ENCODE data around the gene IFNL2. TPM values are rescaled to one million over a fixed set of nuclear protein-coding genes. Genes with fewer than 3 reads are reported as not detected.
A peak's percentile ranks its signal among the peaks of the same experiment; 100 is the strongest.
"Not testable (repeated sequence)": the region's sequence is repeated elsewhere in the genome, so short reads cannot be mapped to it uniquely, and the experiment has no call there.

IFNL2 gene
- total RNA-seq, 4 donors from 2014 or later = not detected

DNA sequence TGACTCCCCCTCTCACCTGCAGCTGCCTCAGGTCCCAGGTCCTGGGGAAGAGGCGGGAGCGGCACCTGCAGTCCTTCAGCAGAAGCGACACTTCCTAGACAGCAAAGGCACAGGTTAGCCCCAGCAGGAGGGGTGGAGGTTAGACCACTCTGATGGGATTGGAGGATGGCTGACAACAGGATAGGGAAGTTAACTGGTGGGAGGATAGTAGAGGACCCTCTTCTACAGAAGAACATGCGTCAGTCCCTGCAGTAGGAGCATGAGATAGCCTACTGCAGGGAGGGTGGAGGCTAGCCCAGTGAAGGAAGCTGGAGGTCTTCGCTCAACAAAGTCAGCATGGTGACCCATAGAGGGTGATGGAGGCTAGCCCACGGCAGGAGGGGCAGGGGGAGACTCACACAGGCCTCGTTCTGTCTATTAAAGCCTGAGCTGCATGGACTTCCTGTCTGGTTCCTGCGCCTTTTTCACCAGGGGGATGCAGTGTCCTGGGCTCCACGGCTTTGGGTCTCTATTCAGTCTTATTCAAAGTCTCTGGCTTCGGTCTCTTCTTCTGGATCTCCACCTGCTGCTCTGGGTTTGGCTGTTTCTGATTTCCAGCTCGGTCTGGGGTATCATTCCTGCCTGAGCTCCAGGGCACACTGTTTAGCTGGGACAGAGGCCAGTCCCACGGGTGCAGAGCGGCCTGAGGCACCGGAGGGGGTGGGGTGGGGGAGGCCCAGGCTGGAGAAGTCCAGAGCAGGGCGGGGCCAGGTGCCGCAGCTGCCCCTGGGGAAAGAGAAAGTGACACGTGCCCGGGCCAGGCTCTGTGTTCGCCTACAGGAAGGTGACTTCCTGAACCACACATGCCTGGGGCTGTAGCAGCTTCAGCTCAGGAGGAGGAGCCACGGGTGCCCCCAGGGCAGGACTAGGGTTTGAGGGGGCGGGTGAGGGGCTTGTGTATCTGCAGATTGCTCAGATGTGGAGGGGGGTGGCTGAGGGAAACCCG is 30.7 kb upstream of the IFNL2 start:
- TF ChIP-seq, protein P1, sequence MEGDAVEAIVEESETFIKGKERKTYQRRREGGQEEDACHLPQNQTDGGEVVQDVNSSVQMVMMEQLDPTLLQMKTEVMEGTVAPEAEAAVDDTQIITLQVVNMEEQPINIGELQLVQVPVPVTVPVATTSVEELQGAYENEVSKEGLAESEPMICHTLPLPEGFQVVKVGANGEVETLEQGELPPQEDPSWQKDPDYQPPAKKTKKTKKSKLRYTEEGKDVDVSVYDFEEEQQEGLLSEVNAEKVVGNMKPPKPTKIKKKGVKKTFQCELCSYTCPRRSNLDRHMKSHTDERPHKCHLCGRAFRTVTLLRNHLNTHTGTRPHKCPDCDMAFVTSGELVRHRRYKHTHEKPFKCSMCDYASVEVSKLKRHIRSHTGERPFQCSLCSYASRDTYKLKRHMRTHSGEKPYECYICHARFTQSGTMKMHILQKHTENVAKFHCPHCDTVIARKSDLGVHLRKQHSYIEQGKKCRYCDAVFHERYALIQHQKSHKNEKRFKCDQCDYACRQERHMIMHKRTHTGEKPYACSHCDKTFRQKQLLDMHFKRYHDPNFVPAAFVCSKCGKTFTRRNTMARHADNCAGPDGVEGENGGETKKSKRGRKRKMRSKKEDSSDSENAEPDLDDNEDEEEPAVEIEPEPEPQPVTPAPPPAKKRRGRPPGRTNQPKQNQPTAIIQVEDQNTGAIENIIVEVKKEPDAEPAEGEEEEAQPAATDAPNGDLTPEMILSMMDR (IDR thresholded peaks at IDR 0.05) = no peak
- no peak for TF ChIP-seq POLR2A (IDR thresholded peaks at IDR 0.05)
- intact Hi-C loops (cut with DNase I; ENCODE audit: low total_unique reads) = no loop called here
- 37 to 39% methylated on average over 22 of the region's 22 CpGs for WGBS, 2 donors
- H3K4me3 ChIP-seq (ENCODE audit: low read depth, poor library complexity, severe bottlenecking) = no peak overlapping the region
- DNase-seq (ENCODE audit: low spot score in 2 of 2) = peak in 1 of 2 donors; percentile 85

DNA sequence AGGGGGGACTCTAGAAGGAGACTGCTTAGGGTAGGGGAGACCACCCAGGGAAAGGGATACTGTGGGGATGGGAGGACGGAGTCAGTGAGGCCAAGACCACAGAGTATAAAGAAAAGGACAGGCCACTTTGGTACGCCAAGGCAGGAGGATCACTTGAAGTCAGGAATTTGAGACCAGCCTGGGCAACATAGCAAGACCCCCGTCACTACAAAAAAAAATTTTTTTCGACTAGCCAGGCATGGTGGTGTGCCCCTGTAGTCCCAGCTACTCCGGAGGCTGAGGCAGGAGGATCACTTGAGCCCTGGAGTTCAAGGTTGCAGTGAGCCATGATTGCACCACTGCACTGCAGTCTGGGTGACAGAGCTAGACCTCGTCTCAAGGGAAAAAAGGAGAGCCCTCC is 30.0 kb upstream of the IFNL2 start:
- TF ChIP-seq, protein P1 (IDR thresholded peaks at IDR 0.05) = no peak
- TF ChIP-seq POLR2A (IDR thresholded peaks at IDR 0.05) = no peak
- no peak for DNase-seq (ENCODE audit: low spot score in 2 of 2)
- 78 to 82% methylated on average over 6 of the region's 6 CpGs for WGBS, 2 donors
- H3K4me3 ChIP-seq (ENCODE audit: low read depth, poor library complexity, severe bottlenecking) = no peak overlapping the region
- intact Hi-C loops (cut with DNase I; ENCODE audit: low total_unique reads) = no loop called here

GRCh38 chr19:39238944-39239343 is 29.3 kb upstream of the IFNL2 start:
- no peak overlapping the region for H3K4me3 ChIP-seq (ENCODE audit: low read depth, poor library complexity, severe bottlenecking)
- WGBS, 2 donors = 84 to 85% methylated on average over 6 of the region's 6 CpGs
- intact Hi-C loops (cut with DNase I; ENCODE audit: low total_unique reads) = no loop called here
- TF ChIP-seq, protein P1 (IDR thresholded peaks at IDR 0.05) = no peak
- no peak for TF ChIP-seq POLR2A (IDR thresholded peaks at IDR 0.05)
- DNase-seq (ENCODE audit: low spot score in 2 of 2) = no peak

GRCh38 chr19:39240421-39240820 is 27.8 kb upstream of the IFNL2 start:
- no peak overlapping the region for H3K4me3 ChIP-seq (ENCODE audit: low read depth, poor library complexity, severe bottlenecking)
- 89 to 94% methylated on average over 7 of the region's 7 CpGs for WGBS, 2 donors
- intact Hi-C loops (cut with DNase I; ENCODE audit: low total_unique reads) = no loop called here
- DNase-seq (ENCODE audit: low spot score in 2 of 2) = no peak
- TF ChIP-seq, protein P1 (IDR thresholded peaks at IDR 0.05) = no peak
- no peak for TF ChIP-seq POLR2A (IDR thresholded peaks at IDR 0.05)

DNA sequence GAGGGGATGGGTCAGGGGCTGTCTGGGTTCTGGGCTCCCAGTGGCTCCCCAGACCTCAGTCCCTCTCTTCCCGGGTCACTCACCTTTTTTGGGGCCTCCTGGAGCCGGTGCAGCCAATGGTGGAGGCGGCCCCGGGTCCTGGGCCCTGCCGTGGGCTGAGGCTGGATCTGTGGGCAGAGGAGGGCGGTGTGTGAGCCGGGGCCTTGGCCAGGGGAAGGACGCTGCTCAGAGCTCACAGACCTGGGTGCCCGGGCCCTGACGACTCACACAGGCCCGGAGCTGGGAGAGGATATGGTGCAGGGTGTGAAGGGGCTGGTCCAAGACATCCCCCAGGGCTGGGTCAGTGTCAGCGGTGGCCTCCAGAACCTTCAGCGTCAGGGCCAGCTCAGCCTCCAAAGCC is 24.5 kb upstream of the IFNL2 start:
- 74 to 91% methylated on average over 5 to 7 of the region's 13 CpGs for WGBS, 2 donors
- intact Hi-C loops (cut with DNase I; ENCODE audit: low total_unique reads); DNase-seq (ENCODE audit: low spot score in 2 of 2); H3K4me3 ChIP-seq (ENCODE audit: low read depth, poor library complexity, severe bottlenecking): not testable (repeated sequence)

DNA sequence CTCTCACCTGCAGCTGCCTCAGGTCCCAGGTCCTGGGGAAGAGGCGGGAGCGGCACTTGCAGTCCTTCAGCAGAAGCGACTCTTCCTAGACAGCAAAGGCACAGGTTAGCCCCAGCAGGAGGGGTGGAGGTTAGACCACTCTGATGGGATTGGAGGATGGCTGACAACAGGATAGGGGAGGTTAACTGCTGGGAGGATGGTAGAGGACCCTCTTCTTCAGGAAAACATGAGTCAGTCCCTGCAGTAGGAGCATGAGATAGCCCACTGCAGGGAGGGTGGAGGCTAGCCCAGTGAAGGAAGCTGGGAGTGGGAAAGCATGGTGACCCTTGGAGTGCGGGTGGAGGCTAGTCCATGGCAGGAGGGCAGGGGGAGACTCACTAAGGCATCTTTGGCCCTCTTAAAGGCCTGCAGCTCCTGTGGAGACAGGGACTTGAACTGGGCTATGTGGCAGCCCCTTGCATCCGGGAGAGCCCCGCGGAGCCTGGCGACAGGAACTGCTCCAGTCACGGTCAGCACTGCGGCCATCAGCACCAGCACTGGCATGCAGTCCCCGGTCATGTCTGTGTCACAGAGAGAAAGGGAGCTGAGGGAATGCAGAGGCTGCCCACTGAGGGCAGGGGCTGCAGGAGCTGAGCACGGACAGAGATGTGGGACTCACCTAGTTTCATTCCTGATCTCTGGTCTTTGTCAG is 23.6 kb upstream of the IFNL2 start, which contains the start of gene IFNL3:
Gene IFNL3 (minus strand): TSS at position 597 of the 691 bp plus-strand sequence. CDS start 39 bp downstream, at position 558.
- DNase-seq (ENCODE audit: low spot score in 2 of 2); intact Hi-C loops (cut with DNase I; ENCODE audit: low total_unique reads); H3K4me3 ChIP-seq (ENCODE audit: low read depth, poor library complexity, severe bottlenecking): not testable (repeated sequence)
- 84 to 86% methylated on average over 10 to 12 of the region's 12 CpGs for WGBS, 2 donors

DNA sequence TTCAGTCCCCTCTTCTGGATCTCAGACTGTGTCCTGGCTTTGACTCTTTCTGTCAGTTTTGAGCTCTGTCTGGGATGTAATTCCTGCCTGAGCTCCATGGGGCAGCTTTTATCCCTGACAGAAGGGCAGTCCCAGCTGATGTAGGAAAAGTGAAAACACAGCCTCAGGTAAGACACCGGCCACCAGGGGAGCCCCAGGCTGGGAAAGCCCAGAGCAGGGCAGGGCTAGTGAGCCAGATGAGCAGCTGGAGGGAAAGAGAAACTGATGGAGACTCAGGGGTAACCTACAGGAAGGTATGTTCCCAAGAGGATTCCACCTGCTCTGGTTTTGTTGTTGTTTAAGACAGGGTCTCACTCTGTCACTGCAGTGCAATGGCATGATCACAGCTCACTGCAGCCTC is 23.0 kb upstream of the IFNL2 start:
- no CpG with 5 or more reads among the region's 1 CpG for WGBS, 2 donors
- intact Hi-C loops (cut with DNase I; ENCODE audit: low total_unique reads); DNase-seq (ENCODE audit: low spot score in 2 of 2); H3K4me3 ChIP-seq (ENCODE audit: low read depth, poor library complexity, severe bottlenecking): not testable (repeated sequence)
